ENCODE data around the gene PANK2.
A peak's percentile ranks its signal among the peaks of the same experiment; 100 is the strongest.
"Not testable (repeated sequence)": the region's sequence is repeated elsewhere in the genome, so short reads cannot be mapped to it uniquely, and the experiment has no call there.

Gene PANK2

GRCh38 chr20:3896853-3897583, 7.8 kb downstream of the PANK2 start:
- Mint-ChIP-seq H3K4me1 (peaks cover 68% of the 10 kb centered on the region), H3K27me3 (no peaks in the 10 kb centered on the region), H3K36me3 (ENCODE audit: insufficient read depth) (peaks cover 19% of the 10 kb centered on the region), H3K27ac (ENCODE audit: low read depth) (peak overlapping the region; percentile 60), H3K9me3 (no peaks in the 10 kb centered on the region), H3K4me3 (peak overlapping the region; percentile 59)
- ATAC-seq (replicated peaks; ENCODE audit: extremely low read depth, poor library complexity, severe bottlenecking): peak; percentile 11
- DNase-seq (ENCODE audit: low spot score in 2 of 2): no peak

GRCh38 chr20:3898181-3898580, 9.0 kb downstream of the PANK2 start:
- Mint-ChIP-seq H3K4me3 (peak overlapping the region; percentile 50), H3K36me3 (ENCODE audit: insufficient read depth) (peaks cover 16% of the 10 kb centered on the region), H3K4me1 (peaks cover 70% of the 10 kb centered on the region)
- H3K27ac Mint-ChIP-seq (ENCODE audit: low read depth); ATAC-seq (replicated peaks; ENCODE audit: extremely low read depth, poor library complexity, severe bottlenecking); H3K9me3 Mint-ChIP-seq; DNase-seq (ENCODE audit: low spot score in 2 of 2); H3K27me3 Mint-ChIP-seq: not testable (repeated sequence)

- H3K4me3 Mint-ChIP-seq: peak overlapping the region; percentile 50
- peaks cover 67% of the 10 kb centered on the region for H3K4me1 Mint-ChIP-seq
- H3K36me3 Mint-ChIP-seq (ENCODE audit: insufficient read depth): peaks cover 12% of the 10 kb centered on the region
- DNase-seq (ENCODE audit: low spot score in 2 of 2) (no peak), ATAC-seq (replicated peaks; ENCODE audit: extremely low read depth, poor library complexity, severe bottlenecking) (no peak)
- no peaks in the 10 kb centered on the region for H3K9me3 Mint-ChIP-seq
- no peak overlapping the region for H3K27ac Mint-ChIP-seq (ENCODE audit: low read depth)
- H3K27me3 Mint-ChIP-seq: no peaks in the 10 kb centered on the region
Observed at GRCh38 chr20:3898639-3899038, 9.5 kb downstream of the PANK2 start.

- DNase-seq (ENCODE audit: low spot score in 2 of 2) (no peak), ATAC-seq (replicated peaks; ENCODE audit: extremely low read depth, poor library complexity, severe bottlenecking) (no peak)
- Mint-ChIP-seq H3K36me3 (ENCODE audit: insufficient read depth) (peaks cover 9% of the 10 kb centered on the region), H3K27ac (ENCODE audit: low read depth) (peak overlapping the region; percentile 74), H3K27me3 (no peaks in the 10 kb centered on the region), H3K4me1 (peaks cover 71% of the 10 kb centered on the region), H3K9me3 (no peaks in the 10 kb centered on the region), H3K4me3 (peak overlapping the region; percentile 67)
Observed at GRCh38 chr20:3900187-3900604, 11.0 kb downstream of the PANK2 start.

GRCh38 chr20:3901028-3901705, 12.0 kb downstream of the PANK2 start:
- no peak for ATAC-seq (replicated peaks; ENCODE audit: extremely low read depth, poor library complexity, severe bottlenecking)
- H3K9me3 Mint-ChIP-seq: no peaks in the 10 kb centered on the region
- peaks cover 75% of the 10 kb centered on the region for H3K4me1 Mint-ChIP-seq
- peak overlapping the region; percentile 74 for H3K27ac Mint-ChIP-seq (ENCODE audit: low read depth)
- no peaks in the 10 kb centered on the region for H3K27me3 Mint-ChIP-seq
- H3K36me3 Mint-ChIP-seq (ENCODE audit: insufficient read depth): peaks cover 7% of the 10 kb centered on the region
- H3K4me3 Mint-ChIP-seq: peak overlapping the region; percentile 50
- DNase-seq (ENCODE audit: low spot score in 2 of 2): no peak

GRCh38 chr20:3901706-3902440, 12.7 kb downstream of the PANK2 start:
- no peak for DNase-seq (ENCODE audit: low spot score in 2 of 2)

GRCh38 chr20:3902446-3902845, 13.3 kb downstream of the PANK2 start:
- peak overlapping the region; percentile 38 for H3K4me3 Mint-ChIP-seq
- DNase-seq (ENCODE audit: low spot score in 2 of 2) (no peak), ATAC-seq (replicated peaks; ENCODE audit: extremely low read depth, poor library complexity, severe bottlenecking) (no peak)
- H3K27me3 Mint-ChIP-seq: no peaks in the 10 kb centered on the region
- peaks cover 7% of the 10 kb centered on the region for H3K36me3 Mint-ChIP-seq (ENCODE audit: insufficient read depth)
- no peaks in the 10 kb centered on the region for H3K9me3 Mint-ChIP-seq
- H3K4me1 Mint-ChIP-seq: peaks cover 71% of the 10 kb centered on the region
- H3K27ac Mint-ChIP-seq (ENCODE audit: low read depth): peak overlapping the region; percentile 82

More at GRCh38 chr20:3901706-3902440, 12.7 kb downstream of the PANK2 start:
- H3K4me3 Mint-ChIP-seq: peak overlapping the region; percentile 50
- peaks cover 8% of the 10 kb centered on the region for H3K36me3 Mint-ChIP-seq (ENCODE audit: insufficient read depth)
- H3K27ac Mint-ChIP-seq (ENCODE audit: low read depth): peak overlapping the region; percentile 74
- no peaks in the 10 kb centered on the region for H3K27me3 Mint-ChIP-seq
- H3K4me1 Mint-ChIP-seq: peaks cover 71% of the 10 kb centered on the region
- no peak for ATAC-seq (replicated peaks; ENCODE audit: extremely low read depth, poor library complexity, severe bottlenecking)
- H3K9me3 Mint-ChIP-seq: no peaks in the 10 kb centered on the region

GRCh38 chr20:3904224-3904623, 15.0 kb downstream of the PANK2 start:
- H3K9me3 Mint-ChIP-seq: no peaks in the 10 kb centered on the region
- H3K4me3 Mint-ChIP-seq: no peak overlapping the region
- no peaks in the 10 kb centered on the region for H3K27me3 Mint-ChIP-seq
- peaks cover 23% of the 10 kb centered on the region for H3K36me3 Mint-ChIP-seq (ENCODE audit: insufficient read depth)
- ATAC-seq (replicated peaks; ENCODE audit: extremely low read depth, poor library complexity, severe bottlenecking): no peak
- peak overlapping the region; percentile 82 for H3K27ac Mint-ChIP-seq (ENCODE audit: low read depth)
- no peak for DNase-seq (ENCODE audit: low spot score in 2 of 2)
- peaks cover 74% of the 10 kb centered on the region for H3K4me1 Mint-ChIP-seq

GRCh38 chr20:3904857-3905256, 15.7 kb downstream of the PANK2 start:
- peak overlapping the region; percentile 82 for H3K27ac Mint-ChIP-seq (ENCODE audit: low read depth)
- H3K4me1 Mint-ChIP-seq: peaks cover 69% of the 10 kb centered on the region
- ATAC-seq (replicated peaks; ENCODE audit: extremely low read depth, poor library complexity, severe bottlenecking) (no peak), DNase-seq (ENCODE audit: low spot score in 2 of 2) (no peak)
- no peaks in the 10 kb centered on the region for H3K9me3 Mint-ChIP-seq
- H3K36me3 Mint-ChIP-seq (ENCODE audit: insufficient read depth): peaks cover 28% of the 10 kb centered on the region
- no peak overlapping the region for H3K4me3 Mint-ChIP-seq
- no peaks in the 10 kb centered on the region for H3K27me3 Mint-ChIP-seq

GRCh38 chr20:3906744-3907721, 17.8 kb downstream of the PANK2 start:
- Mint-ChIP-seq H3K36me3 (ENCODE audit: insufficient read depth) (peaks cover 50% of the 10 kb centered on the region), H3K27ac (ENCODE audit: low read depth) (peak overlapping the region; percentile 93), H3K4me1 (peaks cover 56% of the 10 kb centered on the region), H3K4me3 (peak overlapping the region; percentile 55)
- DNase-seq (ENCODE audit: low spot score in 2 of 2) (peak in 1 of 2 donors; percentile 55), ATAC-seq (replicated peaks; ENCODE audit: extremely low read depth, poor library complexity, severe bottlenecking) (peak; percentile 96)
- H3K9me3 Mint-ChIP-seq, H3K27me3 Mint-ChIP-seq: not testable (repeated sequence)

GRCh38 chr20:3908667-3909066, 19.5 kb downstream of the PANK2 start:
- Mint-ChIP-seq H3K4me1 (peaks cover 44% of the 10 kb centered on the region), H3K27ac (ENCODE audit: low read depth) (peak overlapping the region; percentile 53), H3K4me3 (no peak overlapping the region)

GRCh38 chr20:3909952-3910366, 20.8 kb downstream of the PANK2 start:
- Mint-ChIP-seq H3K27ac (ENCODE audit: low read depth) (peak overlapping the region; percentile 32), H3K4me3 (no peak overlapping the region), H3K4me1 (peaks cover 44% of the 10 kb centered on the region), H3K9me3 (no peaks in the 10 kb centered on the region), H3K36me3 (ENCODE audit: insufficient read depth) (peaks cover 74% of the 10 kb centered on the region), H3K27me3 (no peaks in the 10 kb centered on the region)
- no peak for ATAC-seq (replicated peaks; ENCODE audit: extremely low read depth, poor library complexity, severe bottlenecking)
- DNase-seq (ENCODE audit: low spot score in 2 of 2): no peak

More at GRCh38 chr20:3908667-3909066, 19.5 kb downstream of the PANK2 start:
- H3K36me3 Mint-ChIP-seq (ENCODE audit: insufficient read depth): peaks cover 61% of the 10 kb centered on the region
- H3K9me3 Mint-ChIP-seq: no peaks in the 10 kb centered on the region
- no peaks in the 10 kb centered on the region for H3K27me3 Mint-ChIP-seq
- ATAC-seq (replicated peaks; ENCODE audit: extremely low read depth, poor library complexity, severe bottlenecking): no peak
- DNase-seq (ENCODE audit: low spot score in 2 of 2): no peak
